Panc1 (cell line): ENCODE results near the gene PPM1F. TPM values are rescaled to one million over a fixed set of nuclear protein-coding genes. Genes with fewer than 3 reads are reported as not detected.

Source experiments
- ATAC-seq: fragments of 200-7000 bp; cut with Tn5 transposase; 2 replicates; pipeline ENCODE4 v1.9.1; 2020; ENCODE audit warnings: mild to moderate bottlenecking, moderate library complexity
- BruUV-seq: library from RNA; stranded (reverse); fragments of 400-500 nt; replicated peaks from 2 replicates; lab custom pipeline; 2021; lab: Mats Ljungman, UMichigan
- CTCF ChIA-PET: fragments of 300-600 bp; sonication (Branson Sonifier 250); formaldehyde crosslinking; loops from one replicate; lab custom pipeline; 2022; ENCODE audit warnings: antibody characterized with exemption; lab: Charles Lee
- POLR2A ChIA-PET: fragments of 300-600 bp; sonication (Branson Sonifier 250); formaldehyde crosslinking; loops from one replicate; lab custom pipeline; 2022; ENCODE audit warnings: antibody characterized with exemption; lab: Charles Lee
- DNase-seq: peaks from one replicate; pipeline ENCODE4 v3.0.0-alpha.2; 2010; ENCODE audit warnings: low read depth, low spot score
- H3K27ac ChIP-seq: 2 replicates; pipeline ENCODE4 v1.5.1; 2011; ENCODE audit warnings: mild to moderate bottlenecking, low read length, inconsistent platforms
- H3K27me3 ChIP-seq: fragments of 200-500 bp; sonication (Bioruptor generic); 2 replicates; pipeline ENCODE4 v1.6.0; 2014; ENCODE audit warnings: low read length, inconsistent platforms; ENCODE audit not compliant: control insufficient read depth, insufficient read depth
- H3K36me3 ChIP-seq: fragments of 200-500 bp; sonication (Bioruptor generic); 2 replicates; pipeline ENCODE4 v1.5.1; 2014; ENCODE audit warnings: inconsistent platforms, mild to moderate bottlenecking, low read length, moderate library complexity; ENCODE audit not compliant: control insufficient read depth, insufficient read depth
- H3K4me1 ChIP-seq: 2 replicates; pipeline ENCODE4 v1.5.1; 2011; ENCODE audit warnings: inconsistent platforms, mild to moderate bottlenecking, low read length, moderate library complexity; ENCODE audit not compliant: control insufficient read depth, insufficient read depth
- H3K4me3 ChIP-seq, 2 experiments: 2 replicates each; pipeline ENCODE4 v1.5.1; 2011 to 2012; ENCODE audit warnings: low read depth in 2 of 2, low read length in 2 of 2, mild to moderate bottlenecking in 2 of 2, inconsistent platforms in 1 of 2, moderate library complexity in 1 of 2
- H3K9me3 ChIP-seq: fragments of 200-500 bp; sonication (Bioruptor generic); 2 replicates; pipeline ENCODE4 v1.5.1; 2014; ENCODE audit warnings: low read depth, mild to moderate bottlenecking, inconsistent platforms, low read length, moderate library complexity; ENCODE audit not compliant: control insufficient read depth, insufficient read depth
- POLR2AphosphoS5 ChIP-seq: IDR thresholded peaks from 2 replicates; pipeline ENCODE4 v1.6.1; 2012; ENCODE audit warnings: mild to moderate bottlenecking, low read depth, low read length, moderate library complexity
- SIN3A ChIP-seq: IDR thresholded peaks from 2 replicates; pipeline ENCODE4 v1.6.1; 2012; ENCODE audit warnings: low read depth, mild to moderate bottlenecking, low read length, moderate library complexity, borderline replicate concordance; ENCODE audit not compliant: insufficient read depth
- TCF7L2 ChIP-seq: IDR thresholded peaks from 2 replicates; pipeline ENCODE4 v1.6.1; 2011; ENCODE audit warnings: mild to moderate bottlenecking, low read depth, low read length, inconsistent platforms
- in situ Hi-C: cut with HindIII; loops from 2 replicates; pipeline ENCODE4 v1.10.0; 2016; ENCODE audit warnings: low sequenced_read_pairs, low pct_unique_long_range_greater_than_20kb
- intact Hi-C: fragments of 100-400 bp; cut with micrococcal nuclease; formaldehyde crosslinking; loops from one replicate; pipeline ENCODE4 v1.10.0; 2022; ENCODE audit not compliant: unreplicated experiment
- total RNA-seq: library from RNA; stranded (reverse); gene quantifications from one replicate; pipeline ENCODE4 v1.2.1, GENCODE V29; 2021; ENCODE audit not compliant: unreplicated experiment
- TF ChIP-seq, protein P1 (sequence below): fragments of 450-650 bp; IDR thresholded peaks from 2 replicates; pipeline ENCODE4 v1.5.1; 2017; ENCODE audit warnings: mild to moderate bottlenecking
- TF ChIP-seq, protein P2 (sequence below), 2 experiments: IDR thresholded peaks; 2 replicates each; pipeline ENCODE4 v1.6.1; 2011 to 2012; ENCODE audit warnings: low read depth in 2 of 2, control low read depth in 1 of 2, low read length in 1 of 2, mild to moderate bottlenecking in 1 of 2, moderate library complexity in 1 of 2; ENCODE audit not compliant: insufficient read depth in 1 of 2

PPM1F gene
- total RNA-seq, 1 experiment from 2014 or later = 28.9 TPM

DNA sequence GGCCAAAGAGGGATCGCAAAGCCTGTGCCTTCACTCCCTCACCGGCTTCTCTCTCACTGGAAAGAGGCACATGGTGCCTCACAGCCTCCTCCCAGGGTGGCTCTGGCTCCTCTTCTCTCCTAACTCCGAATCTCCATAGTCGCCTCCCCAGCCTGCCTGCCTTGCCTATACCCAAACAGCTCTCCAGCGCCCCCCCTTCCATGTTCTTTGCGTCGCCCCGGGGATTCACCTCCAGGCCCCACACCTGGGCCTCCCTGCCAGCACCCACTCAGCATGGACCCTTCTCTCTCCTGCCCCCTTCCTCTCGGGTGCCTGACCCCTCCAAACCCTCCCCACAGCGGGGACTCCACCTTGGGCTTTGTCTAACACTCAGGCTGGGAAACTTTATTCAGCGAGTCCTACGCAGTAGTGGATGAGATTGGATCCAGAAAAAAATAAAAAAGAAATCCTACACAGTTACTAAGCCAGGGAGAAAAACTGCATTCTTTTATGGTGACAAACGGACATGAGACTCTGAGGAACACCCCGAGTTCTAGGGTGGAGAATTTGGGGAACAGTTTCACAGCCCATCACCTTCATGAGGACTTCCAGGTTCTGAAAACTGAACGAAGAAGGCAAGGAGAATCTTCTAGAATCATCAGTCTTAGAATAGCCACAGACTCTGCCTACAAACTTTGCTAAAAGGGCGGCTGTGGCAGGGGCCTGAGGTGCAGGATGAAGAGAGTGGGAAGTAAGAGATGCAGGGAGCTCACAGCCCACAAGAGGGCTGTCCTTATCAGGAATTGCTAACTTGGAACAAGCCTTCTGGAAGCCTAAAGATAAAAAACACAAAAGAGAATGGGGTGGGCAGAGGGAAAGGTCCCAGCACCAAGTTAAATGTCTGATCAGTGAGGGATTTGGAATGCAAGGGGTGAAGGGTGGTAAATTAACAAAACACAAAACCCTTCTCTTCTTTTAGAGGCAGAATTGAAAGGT is 5.3 kb downstream of the PPM1F start:
- ATAC-seq = no peak

DNA sequence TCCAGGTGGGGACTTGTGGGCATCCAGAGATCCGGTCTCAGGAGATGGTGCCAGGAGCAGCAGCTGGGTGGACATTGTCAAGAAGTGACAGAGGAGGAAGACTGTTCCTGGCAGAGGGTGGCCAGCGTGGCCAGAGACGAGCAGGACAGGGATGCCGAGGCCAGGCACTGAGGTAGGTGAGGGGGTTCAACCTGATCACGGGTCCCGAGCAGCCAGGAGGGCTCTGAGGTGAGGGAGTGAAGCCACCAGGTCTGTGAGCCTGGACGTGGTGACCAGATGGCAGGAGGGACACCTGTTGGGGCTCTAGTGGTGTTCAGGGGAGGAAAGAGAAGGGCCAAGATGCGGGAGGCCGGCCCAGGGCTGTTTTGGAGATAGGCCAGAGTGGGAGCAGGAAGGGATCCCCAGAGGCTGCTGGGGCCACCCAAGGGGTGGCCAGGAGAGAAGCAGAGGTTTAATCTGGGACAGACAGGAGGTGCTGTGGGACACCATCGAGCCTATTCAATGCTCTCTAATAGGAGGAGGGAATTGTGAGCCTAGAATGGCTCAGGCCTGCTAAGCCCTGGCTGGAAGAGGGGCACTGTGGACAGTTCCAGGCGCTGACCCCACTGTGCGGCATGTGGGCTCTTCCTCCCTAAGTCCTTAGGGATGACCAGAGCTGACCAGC is 6.3 kb downstream of the PPM1F start:
- H3K4me3 ChIP-seq = no peak overlapping the region
- H3K27me3 ChIP-seq = no peaks in the 10 kb centered on the region
- ChIA-PET POLR2A (interaction anchor here (0.6 kb wide), 1 partner anchor 21 kb away, joined by 5 read pairs; no protein-coding TSS in a partner anchor), CTCF (no interaction called here)
- DNase-seq = no peak
- ATAC-seq = no peak
- intact Hi-C loops = no loop called here
- H3K27ac ChIP-seq = no peak overlapping the region
- in situ Hi-C loops = loop anchor here (25.0 kb wide), 1 partner anchor 134 kb away; no protein-coding TSS in a partner anchor
- no peaks in the 10 kb centered on the region for H3K9me3 ChIP-seq
- BruUV-seq = no TSS peak
- TF ChIP-seq POLR2AphosphoS5 (no peak), TCF7L2 (no peak), SIN3A (no peak)
- TF ChIP-seq, protein P1, sequence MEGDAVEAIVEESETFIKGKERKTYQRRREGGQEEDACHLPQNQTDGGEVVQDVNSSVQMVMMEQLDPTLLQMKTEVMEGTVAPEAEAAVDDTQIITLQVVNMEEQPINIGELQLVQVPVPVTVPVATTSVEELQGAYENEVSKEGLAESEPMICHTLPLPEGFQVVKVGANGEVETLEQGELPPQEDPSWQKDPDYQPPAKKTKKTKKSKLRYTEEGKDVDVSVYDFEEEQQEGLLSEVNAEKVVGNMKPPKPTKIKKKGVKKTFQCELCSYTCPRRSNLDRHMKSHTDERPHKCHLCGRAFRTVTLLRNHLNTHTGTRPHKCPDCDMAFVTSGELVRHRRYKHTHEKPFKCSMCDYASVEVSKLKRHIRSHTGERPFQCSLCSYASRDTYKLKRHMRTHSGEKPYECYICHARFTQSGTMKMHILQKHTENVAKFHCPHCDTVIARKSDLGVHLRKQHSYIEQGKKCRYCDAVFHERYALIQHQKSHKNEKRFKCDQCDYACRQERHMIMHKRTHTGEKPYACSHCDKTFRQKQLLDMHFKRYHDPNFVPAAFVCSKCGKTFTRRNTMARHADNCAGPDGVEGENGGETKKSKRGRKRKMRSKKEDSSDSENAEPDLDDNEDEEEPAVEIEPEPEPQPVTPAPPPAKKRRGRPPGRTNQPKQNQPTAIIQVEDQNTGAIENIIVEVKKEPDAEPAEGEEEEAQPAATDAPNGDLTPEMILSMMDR = no peak
- TF ChIP-seq, protein P2, sequence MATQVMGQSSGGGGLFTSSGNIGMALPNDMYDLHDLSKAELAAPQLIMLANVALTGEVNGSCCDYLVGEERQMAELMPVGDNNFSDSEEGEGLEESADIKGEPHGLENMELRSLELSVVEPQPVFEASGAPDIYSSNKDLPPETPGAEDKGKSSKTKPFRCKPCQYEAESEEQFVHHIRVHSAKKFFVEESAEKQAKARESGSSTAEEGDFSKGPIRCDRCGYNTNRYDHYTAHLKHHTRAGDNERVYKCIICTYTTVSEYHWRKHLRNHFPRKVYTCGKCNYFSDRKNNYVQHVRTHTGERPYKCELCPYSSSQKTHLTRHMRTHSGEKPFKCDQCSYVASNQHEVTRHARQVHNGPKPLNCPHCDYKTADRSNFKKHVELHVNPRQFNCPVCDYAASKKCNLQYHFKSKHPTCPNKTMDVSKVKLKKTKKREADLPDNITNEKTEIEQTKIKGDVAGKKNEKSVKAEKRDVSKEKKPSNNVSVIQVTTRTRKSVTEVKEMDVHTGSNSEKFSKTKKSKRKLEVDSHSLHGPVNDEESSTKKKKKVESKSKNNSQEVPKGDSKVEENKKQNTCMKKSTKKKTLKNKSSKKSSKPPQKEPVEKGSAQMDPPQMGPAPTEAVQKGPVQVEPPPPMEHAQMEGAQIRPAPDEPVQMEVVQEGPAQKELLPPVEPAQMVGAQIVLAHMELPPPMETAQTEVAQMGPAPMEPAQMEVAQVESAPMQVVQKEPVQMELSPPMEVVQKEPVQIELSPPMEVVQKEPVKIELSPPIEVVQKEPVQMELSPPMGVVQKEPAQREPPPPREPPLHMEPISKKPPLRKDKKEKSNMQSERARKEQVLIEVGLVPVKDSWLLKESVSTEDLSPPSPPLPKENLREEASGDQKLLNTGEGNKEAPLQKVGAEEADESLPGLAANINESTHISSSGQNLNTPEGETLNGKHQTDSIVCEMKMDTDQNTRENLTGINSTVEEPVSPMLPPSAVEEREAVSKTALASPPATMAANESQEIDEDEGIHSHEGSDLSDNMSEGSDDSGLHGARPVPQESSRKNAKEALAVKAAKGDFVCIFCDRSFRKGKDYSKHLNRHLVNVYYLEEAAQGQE (IDR thresholded peaks at IDR 0.05; ENCODE audit: insufficient read depth in 1 of 2, low read depth in 2 of 2, low read length in 1 of 2) = no peak
- no peaks in the 10 kb centered on the region for H3K36me3 ChIP-seq
- no peaks in the 10 kb centered on the region; the same call in 1 of the 2 replicates for H3K4me1 ChIP-seq

More for the DNA sequence above, 5.3 kb downstream of the PPM1F start:
- Histone ChIP-seq H3K4me3 (no peak overlapping the region), H3K27ac (no peak overlapping the region), H3K36me3 (no peaks in the 10 kb centered on the region; the same call in 1 of the 2 replicates), H3K9me3 (no peaks in the 10 kb centered on the region), H3K27me3 (no peaks in the 10 kb centered on the region), H3K4me1 (peaks cover 4% of the 10 kb centered on the region; the same call in 1 of the 2 replicates)
- DNase-seq = no peak
- in situ Hi-C loops = loop anchor here (25.0 kb wide), 1 partner anchor 135 kb away; no protein-coding TSS in a partner anchor
- intact Hi-C loops = no loop called here
- no TSS peak for BruUV-seq
- ChIA-PET POLR2A (no interaction called here), CTCF (no interaction called here)
- no peak for TF ChIP-seq SIN3A
- TF ChIP-seq, protein P1 = peak; percentile 48
